B cell (primary cell): ENCODE data around the gene ZCRB1. TPM values are rescaled to one million over a fixed set of nuclear protein-coding genes. Genes with fewer than 3 reads are reported as not detected.

ENCODE experiments used
- ATAC-seq: fragments of 200-7000 bp; cut with Tn5 transposase; one replicate; pipeline ENCODE4 v1.10.0; 2021; ENCODE audit warnings: low read depth, mild to moderate bottlenecking, moderate number of reproducible peaks, moderate library complexity
- CTCF ChIA-PET: fragments of 350-600 bp; sonication (Branson Sonifier 250); formaldehyde crosslinking; loops from one replicate; lab custom pipeline; 2021; ENCODE audit warnings: antibody characterized with exemption, inconsistent platforms; lab: Charles Lee
- POLR2A ChIA-PET: fragments of 350-600 bp; sonication (Branson Sonifier 250); formaldehyde crosslinking; loops from one replicate; lab custom pipeline; 2021; ENCODE audit warnings: antibody characterized with exemption; lab: Charles Lee
- DNase-seq: peaks from one replicate; pipeline ENCODE4 v3.0.0; 2013
- H2AFZ ChIP-seq: 2 replicates; pipeline ENCODE4 v1.6.1; 2012; ENCODE audit warnings: mild to moderate bottlenecking, low read depth, low read length; ENCODE audit not compliant: insufficient read depth, poor library complexity, severe bottlenecking
- H3K27ac ChIP-seq, 2 donors: 1 replicate in 1 of 2; 2 replicates in 1 of 2; pipeline ENCODE4 v1.5.1; 2012 to 2013; ENCODE audit warnings: low read length in 2 of 2, mild to moderate bottlenecking in 2 of 2, moderate library complexity in 1 of 2
- H3K27me3 ChIP-seq, 4 experiments: fragments of 200-600 bp in 1 of 4; sonication (generic) in 1 of 4; replicated peaks in 1 of 4; 1 replicate in 2 of 4; 2 replicates in 2 of 4; pipeline versions ENCODE4 v1.6.1 to v1.7.0; 2013 to 2016; ENCODE audit warnings: low read length in 3 of 4, mild to moderate bottlenecking in 2 of 4, mixed read lengths in 1 of 4, moderate library complexity in 1 of 4; ENCODE audit not compliant: insufficient read depth in 4 of 4, control insufficient read depth in 3 of 4; ENCODE audit errors: control extremely low read depth in 1 of 4
- H3K36me3 ChIP-seq, 2 experiments: replicated peaks in 1 of 2; 1 replicate in 1 of 2; 2 replicates in 1 of 2; pipeline versions ENCODE4 v1.6.1 to v1.7.1; 2013; ENCODE audit warnings: low read length in 1 of 2; ENCODE audit not compliant: insufficient read depth in 2 of 2, control insufficient read depth in 1 of 2; ENCODE audit errors: control extremely low read depth in 1 of 2, extremely low read depth in 1 of 2
- H3K4me1 ChIP-seq, 2 donors: fragments of 200-600 bp in 1 of 2; sonication (generic) in 1 of 2; 1 replicate in 1 of 2; 2 replicates in 1 of 2; pipeline versions ENCODE4 v1.5.1 to v1.6.1; 2013 to 2017; ENCODE audit warnings: low read length in 2 of 2; ENCODE audit not compliant: control insufficient read depth in 2 of 2, insufficient read depth in 2 of 2
- H3K4me2 ChIP-seq: replicated peaks from 2 replicates; pipeline ENCODE3; 2012; ENCODE audit warnings: mild to moderate bottlenecking, low read depth, low read length; ENCODE audit not compliant: poor library complexity, severe bottlenecking
- H3K4me3 ChIP-seq, 5 experiments: fragments of 200-600 bp in 1 of 5; sonication (generic) in 1 of 5; 1 replicate in 3 of 5; 2 replicates in 2 of 5; pipeline versions ENCODE4 v1.5.1 to v1.7.0; 2011 to 2016; ENCODE audit warnings: low read length in 4 of 5, mild to moderate bottlenecking in 4 of 5, low read depth in 2 of 5, control low read depth in 1 of 5, moderate library complexity in 1 of 5; ENCODE audit not compliant: insufficient read depth in 1 of 5; ENCODE audit errors: control extremely low read depth in 1 of 5, extremely low read depth in 1 of 5
- H3K79me2 ChIP-seq: fragments of 200-600 bp; sonication (generic); one replicate; pipeline ENCODE4 v1.6.0; 2016; ENCODE audit warnings: low read length; ENCODE audit not compliant: control insufficient read depth, insufficient read depth
- H3K9ac ChIP-seq: fragments of 200-600 bp; sonication (generic); 2 replicates; pipeline ENCODE4 v1.6.1; 2017; ENCODE audit warnings: mild to moderate bottlenecking, low read length, moderate library complexity
- H3K9me3 ChIP-seq, 3 donors: one replicate each; pipeline versions ENCODE4 v1.6.1 to v1.7.1; 2013; ENCODE audit warnings: low read length in 2 of 3; ENCODE audit not compliant: control insufficient read depth in 2 of 3, insufficient read depth in 1 of 3; ENCODE audit errors: control extremely low read depth in 1 of 3
- H4K20me1 ChIP-seq: 2 replicates; pipeline ENCODE4 v1.6.0; 2012; ENCODE audit warnings: mild to moderate bottlenecking, low read length; ENCODE audit not compliant: insufficient read depth, control insufficient read depth, poor library complexity, severe bottlenecking
- H3K27ac Mint-ChIP-seq: one replicate; pipeline ENCODE4 v1.8.0; 2021; ENCODE audit warnings: mixed read lengths
- H3K27me3 Mint-ChIP-seq: one replicate; pipeline ENCODE4 v1.8.0; 2021; ENCODE audit warnings: mixed read lengths
- H3K4me1 Mint-ChIP-seq: one replicate; pipeline ENCODE4 v1.8.0; 2021; ENCODE audit warnings: mixed read lengths
- H3K4me3 Mint-ChIP-seq: one replicate; pipeline ENCODE4 v1.8.0; 2021; ENCODE audit warnings: mixed read lengths
- H3K9me3 Mint-ChIP-seq: one replicate; pipeline ENCODE4 v1.8.0; 2022; ENCODE audit warnings: mixed read lengths; ENCODE audit not compliant: insufficient read depth
- EZH2 ChIP-seq: IDR thresholded peaks from 2 replicates; pipeline ENCODE4 v1.6.1; 2012; ENCODE audit warnings: borderline replicate concordance, low read depth, mild to moderate bottlenecking, moderate library complexity, low read length; ENCODE audit not compliant: insufficient read depth, poor library complexity, severe bottlenecking
- WGBS: methylation state at CpG from one replicate; pipeline ENCODE4 v1.1.5; 2013; ENCODE audit warnings: missing lambda C conversion rate; ENCODE audit not compliant: insufficient coverage; 5-methylcytosine and 5-hydroxymethylcytosine counted together
- intact Hi-C: fragments of 100-400 bp; cut with micrococcal nuclease; formaldehyde crosslinking; loops from one replicate; pipeline ENCODE4 v1.10.0; 2022
- polyA plus RNA-seq: library from polyadenylated mRNA; depleted of rRNA; stranded (reverse); fragments of >200 nt; gene quantifications from 2 replicates; pipeline ENCODE4 v1.2.3, GENCODE V29; 2012
- total RNA-seq, 2 donors: library from RNA; stranded (reverse); fragments of 120-200 nt in 1 of 2; gene quantifications; 1 replicate in 1 of 2; 2 replicates in 1 of 2; pipeline versions ENCODE4 v1.2.3 to v1.2.4, GENCODE V29; 2013 to 2022
- TF ChIP-seq, protein P1 (sequence below): fragments of 200-600 bp; IDR thresholded peaks from one replicate; pipeline ENCODE4 v1.8.0; 2022; ENCODE audit warnings: antibody characterized with exemption, mild to moderate bottlenecking

ZCRB1 gene
- total and polyA plus RNA-seq, 2 donors (not counting 1 experiment from before 2014, with no cell fraction given), result 9.8 to 23.2 TPM

DNA sequence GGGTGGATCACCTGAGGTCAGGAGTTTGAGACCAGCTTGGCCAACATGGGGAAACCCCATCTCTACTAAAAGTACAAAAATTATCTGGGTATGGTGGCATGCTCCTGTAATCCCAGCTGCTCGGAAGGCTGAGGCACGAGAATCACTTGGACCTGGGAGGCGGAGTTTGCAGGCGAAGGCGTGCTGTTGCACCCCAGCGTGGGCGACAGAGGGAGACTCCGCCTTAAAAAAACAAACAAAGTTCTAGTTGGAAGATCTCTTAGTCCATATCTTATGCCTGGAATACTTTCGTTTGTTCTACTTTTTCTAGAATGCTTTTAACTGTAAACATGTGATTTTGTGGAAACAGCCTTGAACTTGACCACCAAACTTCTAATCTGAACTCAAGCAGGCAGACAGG, 38.8 kb upstream of the ZCRB1 start:
- POLR2A ChIA-PET, result no interaction called here
- CTCF ChIA-PET, result interaction anchor here (1.2 kb wide), 1 partner anchor 204 kb away, joined by 4 read pairs; no protein-coding TSS in a partner anchor
- ATAC-seq, result no peak

DNA sequence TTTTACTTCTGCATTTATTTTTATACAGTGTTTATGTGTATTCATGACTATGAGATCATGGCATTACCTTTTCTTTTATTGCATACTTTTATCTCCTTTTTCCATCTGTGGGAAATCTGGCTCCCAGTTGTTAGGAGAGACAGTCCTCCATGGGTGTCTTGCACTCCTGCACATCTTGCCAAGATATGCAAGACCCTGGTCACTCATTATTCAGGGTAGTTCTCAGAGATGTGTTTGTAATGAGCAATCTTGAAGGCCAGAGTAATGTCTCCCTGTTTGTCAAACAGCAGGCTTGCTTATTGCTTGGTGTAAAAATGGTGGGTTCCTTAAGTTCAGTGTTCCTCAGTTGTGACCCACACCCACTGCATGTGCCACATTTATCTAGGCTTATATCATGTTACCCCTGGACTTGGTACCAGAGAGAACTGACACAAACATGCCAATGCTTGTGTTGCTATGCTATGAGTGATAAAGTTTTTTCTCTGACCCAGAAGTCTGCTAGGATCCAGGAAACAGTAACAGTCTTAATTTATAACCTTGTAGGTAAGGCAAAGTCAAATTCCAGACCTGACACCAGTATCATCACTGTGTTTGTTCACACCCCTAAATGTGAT, 36.9 kb upstream of the ZCRB1 start:
- ATAC-seq (no peak), DNase-seq (no peak)

More for the DNA sequence above, 38.8 kb upstream of the ZCRB1 start:
- no peak overlapping the region for H3K9ac ChIP-seq
- peaks cover 5% of the 10 kb centered on the region for H4K20me1 ChIP-seq
- no peaks in the 10 kb centered on the region for H3K27me3 Mint-ChIP-seq
- 91% methylated on average over 5 of the region's 9 CpGs for WGBS
- H3K9me3 ChIP-seq, result no peaks in the 10 kb centered on the region
- TF ChIP-seq, protein P1, sequence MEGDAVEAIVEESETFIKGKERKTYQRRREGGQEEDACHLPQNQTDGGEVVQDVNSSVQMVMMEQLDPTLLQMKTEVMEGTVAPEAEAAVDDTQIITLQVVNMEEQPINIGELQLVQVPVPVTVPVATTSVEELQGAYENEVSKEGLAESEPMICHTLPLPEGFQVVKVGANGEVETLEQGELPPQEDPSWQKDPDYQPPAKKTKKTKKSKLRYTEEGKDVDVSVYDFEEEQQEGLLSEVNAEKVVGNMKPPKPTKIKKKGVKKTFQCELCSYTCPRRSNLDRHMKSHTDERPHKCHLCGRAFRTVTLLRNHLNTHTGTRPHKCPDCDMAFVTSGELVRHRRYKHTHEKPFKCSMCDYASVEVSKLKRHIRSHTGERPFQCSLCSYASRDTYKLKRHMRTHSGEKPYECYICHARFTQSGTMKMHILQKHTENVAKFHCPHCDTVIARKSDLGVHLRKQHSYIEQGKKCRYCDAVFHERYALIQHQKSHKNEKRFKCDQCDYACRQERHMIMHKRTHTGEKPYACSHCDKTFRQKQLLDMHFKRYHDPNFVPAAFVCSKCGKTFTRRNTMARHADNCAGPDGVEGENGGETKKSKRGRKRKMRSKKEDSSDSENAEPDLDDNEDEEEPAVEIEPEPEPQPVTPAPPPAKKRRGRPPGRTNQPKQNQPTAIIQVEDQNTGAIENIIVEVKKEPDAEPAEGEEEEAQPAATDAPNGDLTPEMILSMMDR, result no peak
- TF ChIP-seq EZH2, result no peak
- no peak overlapping the region for H3K4me2 ChIP-seq
- peaks cover 34% of the 10 kb centered on the region for H3K4me1 Mint-ChIP-seq
- no peaks in the 10 kb centered on the region for H3K27me3 ChIP-seq
- H3K27ac ChIP-seq, result no peak overlapping the region
- no peaks in the 10 kb centered on the region for H3K9me3 Mint-ChIP-seq
- H3K4me3 Mint-ChIP-seq, result no peak overlapping the region
- H3K36me3 ChIP-seq, result peaks cover 0 to 11% of the 10 kb centered on the region in 2 experiments
- H3K27ac Mint-ChIP-seq, result no peak overlapping the region
- H3K79me2 ChIP-seq, result peaks cover 28% of the 10 kb centered on the region
- intact Hi-C loops, result no loop called here
- H2AFZ ChIP-seq, result no peak overlapping the region
- H3K4me3 ChIP-seq, result no peak overlapping the region
- H3K4me1 ChIP-seq, result peaks cover 0 to 5% of the 10 kb centered on the region in 2 donors
- DNase-seq, result no peak

More for the DNA sequence above, 36.9 kb upstream of the ZCRB1 start:
- ChIA-PET POLR2A (no interaction called here), CTCF (interaction anchor here (0.6 to 1.1 kb wide), 2 partner anchors 9 to 14 kb away, joined by 3 to 8 read pairs; no protein-coding TSS in a partner anchor)
- Histone ChIP-seq H3K4me3 (no peak overlapping the region), H3K27me3 (no peaks in the 10 kb centered on the region), H3K4me1 (peaks cover 0 to 5% of the 10 kb centered on the region in 2 donors), H3K9ac (no peak overlapping the region), H3K9me3 (no peaks in the 10 kb centered on the region), H4K20me1 (peaks cover 5% of the 10 kb centered on the region), H2AFZ (no peak overlapping the region), H3K27ac (no peak overlapping the region), H3K79me2 (peaks cover 35% of the 10 kb centered on the region), H3K4me2 (no peak overlapping the region), H3K36me3 (peaks cover 0 to 11% of the 10 kb centered on the region in 2 experiments)
- Mint-ChIP-seq H3K9me3 (no peaks in the 10 kb centered on the region), H3K27ac (peak overlapping the region; percentile 26), H3K27me3 (no peaks in the 10 kb centered on the region), H3K4me3 (no peak overlapping the region), H3K4me1 (peaks cover 36% of the 10 kb centered on the region)
- no peak for TF ChIP-seq EZH2
- TF ChIP-seq, protein P1, result no peak
- intact Hi-C loops, result no loop called here
